SU-DHL-6 (cell line): ENCODE results near the gene ATL1.

Experiments used
- H2AFZ ChIP-seq: fragments of 200-600 bp; sonication (generic); 2 replicates; pipeline ENCODE4 v1.6.1; 2014; ENCODE audit warnings: low read depth, mild to moderate bottlenecking, moderate library complexity, mixed read lengths, antibody characterized with exemption, low read length; ENCODE audit not compliant: severe bottlenecking
- H3F3A ChIP-seq: fragments of 200-600 bp; shearing (Covaris generic); 2 replicates; pipeline ENCODE4 v1.6.0; 2016; ENCODE audit warnings: antibody characterized with exemption, mild to moderate bottlenecking; ENCODE audit not compliant: insufficient read depth
- H3K27ac ChIP-seq: fragments of 200-600 bp; sonication (generic); 2 replicates; pipeline ENCODE4 v1.5.1; 2016; ENCODE audit warnings: low read depth, mild to moderate bottlenecking, low read length, moderate library complexity, mixed read lengths
- H3K27me3 ChIP-seq: fragments of 200-600 bp; sonication (generic), shearing (Covaris generic); 2 replicates; pipeline ENCODE4 v1.6.0; 2014; ENCODE audit warnings: mild to moderate bottlenecking, low read length
- H3K36me3 ChIP-seq: fragments of 200-600 bp; sonication (generic); 2 replicates; pipeline ENCODE4 v1.6.1; 2014; ENCODE audit warnings: mild to moderate bottlenecking, low read length, mixed read lengths
- H3K4me2 ChIP-seq: fragments of 300-600, 200-600 bp; shearing (Covaris generic), sonication (generic); 2 replicates; pipeline ENCODE4 v1.6.0; 2014; ENCODE audit warnings: low read length, low read depth, mild to moderate bottlenecking; ENCODE audit not compliant: poor library complexity, severe bottlenecking
- H3K4me3 ChIP-seq: fragments of 200-600 bp; sonication (generic); 2 replicates; pipeline ENCODE4 v1.5.1; 2014; ENCODE audit warnings: antibody characterized with exemption, low read length, mild to moderate bottlenecking, mixed read lengths; ENCODE audit not compliant: insufficient read depth, poor library complexity, severe bottlenecking
- H3K79me2 ChIP-seq: fragments of 200-600 bp; sonication (generic); 2 replicates; pipeline ENCODE4 v1.6.1; 2014; ENCODE audit warnings: mild to moderate bottlenecking, low read length, moderate library complexity; ENCODE audit not compliant: insufficient read depth
- H3K9ac ChIP-seq: fragments of 200-600 bp; sonication (generic); 2 replicates; pipeline ENCODE4 v1.7.0; 2014; ENCODE audit warnings: mild to moderate bottlenecking, low read length
- H3K9me2 ChIP-seq: fragments of 200-600 bp; sonication (generic); replicated peaks from 2 replicates; pipeline ENCODE4 v1.6.1; 2014; ENCODE audit warnings: low read length; ENCODE audit not compliant: insufficient read depth
- H3K9me3 ChIP-seq: fragments of 200-600 bp; sonication (generic); 2 replicates; pipeline ENCODE4 v1.6.1; 2014; ENCODE audit warnings: low read length, mixed read lengths; ENCODE audit not compliant: insufficient read depth
- H4K20me1 ChIP-seq: fragments of 200-600 bp; sonication (generic); 2 replicates; pipeline ENCODE4 v1.6.1; 2014; ENCODE audit warnings: low read depth, mild to moderate bottlenecking, antibody characterized with exemption, low read length, moderate library complexity, mixed read lengths
- CTCF ChIP-seq: fragments of 200-600 bp; sonication (generic); IDR thresholded peaks from one replicate; pipeline ENCODE4 v1.5.1; 2017; ENCODE audit warnings: antibody characterized with exemption, mild to moderate bottlenecking, low read length, moderate library complexity; ENCODE audit not compliant: insufficient read depth, poor library complexity, severe bottlenecking
- EZH2phosphoT487 ChIP-seq: fragments of 200-600 bp; sonication (generic), shearing (Covaris generic); conservative IDR thresholded peaks from 2 replicates; pipeline ENCODE4 v1.6.1; 2018; ENCODE audit warnings: mild to moderate bottlenecking, antibody characterized with exemption, low read length, moderate library complexity, mixed read lengths

The ATL1 gene

GRCh38 chr14:50675597-50675996, 115.7 kb downstream of the ATL1 start:
- Histone ChIP-seq H2AFZ (no peak overlapping the region), H3K27me3 (no peaks in the 10 kb centered on the region), H4K20me1 (no peaks in the 10 kb centered on the region), H3K4me3 (no peak overlapping the region), H3K27ac (no peak overlapping the region), H3F3A (no peaks in the 10 kb centered on the region), H3K9ac (no peak overlapping the region), H3K36me3 (no peaks in the 10 kb centered on the region), H3K9me2 (no peaks in the 10 kb centered on the region), H3K9me3 (no peaks in the 10 kb centered on the region), H3K79me2 (no peaks in the 10 kb centered on the region), H3K4me2 (no peak overlapping the region)
- no peak for TF ChIP-seq EZH2phosphoT487
- TF ChIP-seq CTCF: no peak

- Histone ChIP-seq H3K27ac (no peak overlapping the region), H3K9me3 (no peaks in the 10 kb centered on the region), H3K27me3 (no peaks in the 10 kb centered on the region), H3K36me3 (no peaks in the 10 kb centered on the region), H3K4me2 (no peak overlapping the region), H3K9ac (no peak overlapping the region), H3K9me2 (no peaks in the 10 kb centered on the region), H4K20me1 (no peaks in the 10 kb centered on the region), H2AFZ (no peak overlapping the region), H3K4me3 (no peak overlapping the region), H3F3A (no peaks in the 10 kb centered on the region), H3K79me2 (no peaks in the 10 kb centered on the region)
- TF ChIP-seq CTCF (no peak), EZH2phosphoT487 (no peak)
Measured at GRCh38 chr14:50676814-50677516, 117.0 kb downstream of the ATL1 start.

- H3K9ac ChIP-seq: no peak overlapping the region
- TF ChIP-seq CTCF: no peak
- TF ChIP-seq EZH2phosphoT487: no peak
- H3K4me3 ChIP-seq: no peak overlapping the region
- H3K9me3 ChIP-seq: no peaks in the 10 kb centered on the region
- no peaks in the 10 kb centered on the region for H4K20me1 ChIP-seq
- no peak overlapping the region for H3K27ac ChIP-seq
- H3K79me2 ChIP-seq: no peaks in the 10 kb centered on the region
- no peaks in the 10 kb centered on the region for H3K9me2 ChIP-seq
- H3K36me3 ChIP-seq: no peaks in the 10 kb centered on the region
- no peaks in the 10 kb centered on the region for H3K27me3 ChIP-seq
- H2AFZ ChIP-seq: no peak overlapping the region
- no peak overlapping the region for H3K4me2 ChIP-seq
- no peaks in the 10 kb centered on the region for H3F3A ChIP-seq
Measured at GRCh38 chr14:50677527-50678063, 117.7 kb downstream of the ATL1 start.
